GM10248 (cell line): ENCODE measurements around the gene SLC24A3.

Experiments used
- CTCF ChIA-PET: fragments of 300-600 bp; sonication (Branson Sonifier 250); formaldehyde crosslinking; extraction: SDS; loops from one replicate; lab custom pipeline; 2021; ENCODE audit warnings: antibody characterized with exemption; lab: Yijun Ruan, JAX
- POLR2A ChIA-PET: fragments of 350-650 bp; sonication (Branson Sonifier 250); formaldehyde crosslinking; extraction: SDS; loops from one replicate; lab custom pipeline; 2020; ENCODE audit warnings: antibody characterized with exemption; lab: Yijun Ruan, JAX
- DNase-seq: peaks from one replicate; pipeline ENCODE4 v3.0.0; 2012; ENCODE audit errors: extremely low spot score
- TF ChIP-seq, protein P1 (sequence below): IDR thresholded peaks from 2 replicates; pipeline ENCODE4 v1.5.1; 2012; ENCODE audit warnings: mild to moderate bottlenecking, low read depth; ENCODE audit errors: extremely low read depth, missing control alignments, control extremely low read depth

The SLC24A3 gene

GRCh38 chr20:19644085-19644484 is 431.6 kb downstream of the SLC24A3 start:
- DNase-seq: no peak
- POLR2A ChIA-PET: no interaction called here
- CTCF ChIA-PET: interaction anchor here (0.8 to 3.9 kb wide), 5 partner anchors 9 to 17 kb away, joined by 3 to 23 read pairs (median 7); no protein-coding TSS in a partner anchor
- TF ChIP-seq, protein P1, sequence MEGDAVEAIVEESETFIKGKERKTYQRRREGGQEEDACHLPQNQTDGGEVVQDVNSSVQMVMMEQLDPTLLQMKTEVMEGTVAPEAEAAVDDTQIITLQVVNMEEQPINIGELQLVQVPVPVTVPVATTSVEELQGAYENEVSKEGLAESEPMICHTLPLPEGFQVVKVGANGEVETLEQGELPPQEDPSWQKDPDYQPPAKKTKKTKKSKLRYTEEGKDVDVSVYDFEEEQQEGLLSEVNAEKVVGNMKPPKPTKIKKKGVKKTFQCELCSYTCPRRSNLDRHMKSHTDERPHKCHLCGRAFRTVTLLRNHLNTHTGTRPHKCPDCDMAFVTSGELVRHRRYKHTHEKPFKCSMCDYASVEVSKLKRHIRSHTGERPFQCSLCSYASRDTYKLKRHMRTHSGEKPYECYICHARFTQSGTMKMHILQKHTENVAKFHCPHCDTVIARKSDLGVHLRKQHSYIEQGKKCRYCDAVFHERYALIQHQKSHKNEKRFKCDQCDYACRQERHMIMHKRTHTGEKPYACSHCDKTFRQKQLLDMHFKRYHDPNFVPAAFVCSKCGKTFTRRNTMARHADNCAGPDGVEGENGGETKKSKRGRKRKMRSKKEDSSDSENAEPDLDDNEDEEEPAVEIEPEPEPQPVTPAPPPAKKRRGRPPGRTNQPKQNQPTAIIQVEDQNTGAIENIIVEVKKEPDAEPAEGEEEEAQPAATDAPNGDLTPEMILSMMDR: no peak

DNA sequence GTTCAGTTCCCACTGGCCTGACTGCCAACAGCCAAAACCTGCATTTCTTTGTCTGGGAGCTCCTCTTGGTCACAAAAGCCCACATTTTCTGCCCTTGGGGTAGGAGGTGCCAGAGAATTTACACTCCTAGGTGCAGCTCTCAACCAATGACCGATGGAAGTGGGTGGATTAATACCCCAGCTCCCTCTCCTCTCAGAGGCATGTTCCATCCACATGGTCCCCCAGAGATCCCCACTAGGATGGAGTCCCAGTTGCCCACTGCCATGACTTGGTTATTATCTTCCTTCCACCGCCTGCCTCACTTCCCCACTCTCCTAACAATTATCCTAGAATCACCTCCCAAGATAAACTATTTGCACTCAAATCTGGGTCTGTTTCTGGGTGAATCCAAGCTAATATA is 434.5 kb downstream of the SLC24A3 start:
- TF ChIP-seq, protein P1: no peak
- POLR2A ChIA-PET: no interaction called here
- CTCF ChIA-PET: interaction anchor here (1.4 to 3.3 kb wide), 2 partner anchors 12 to 15 kb away, joined by 3 to 16 read pairs; no protein-coding TSS in a partner anchor
- DNase-seq: no peak

DNA sequence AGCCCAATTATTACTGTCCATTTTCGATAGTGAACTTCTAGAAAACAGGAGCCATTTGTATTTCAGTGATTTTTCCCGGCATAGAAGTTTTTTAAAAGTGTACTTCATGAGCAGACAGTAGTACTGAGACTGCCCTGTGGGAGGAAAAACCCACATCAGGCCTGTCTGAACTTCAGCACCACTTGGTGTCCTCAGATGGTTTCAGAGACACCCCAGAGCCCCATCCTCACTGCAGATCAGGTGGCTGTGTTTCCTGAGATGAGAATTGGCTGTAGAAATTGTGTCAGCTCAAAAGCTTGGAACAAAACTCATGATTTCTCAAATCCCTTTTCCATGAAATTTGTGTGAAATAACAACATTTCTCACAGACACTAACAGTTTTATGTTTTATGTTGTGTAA is 435.6 kb downstream of the SLC24A3 start:
- DNase-seq: no peak
- ChIA-PET POLR2A (no interaction called here), CTCF (interaction anchor here (3.3 kb wide), 1 partner anchor 14 kb away, joined by 16 read pairs; no protein-coding TSS in a partner anchor)
- TF ChIP-seq, protein P1: no peak

GRCh38 chr20:19649041-19649440 is 436.6 kb downstream of the SLC24A3 start:
- TF ChIP-seq, protein P1: no peak
- DNase-seq: no peak
- ChIA-PET CTCF (interaction anchor here (0.7 to 3.3 kb wide), 3 partner anchors 13 to 1065 kb away, joined by 3 to 16 read pairs (median 3); no protein-coding TSS in a partner anchor), POLR2A (no interaction called here)

- no peak for DNase-seq
- ChIA-PET CTCF (no interaction called here), POLR2A (no interaction called here)
- TF ChIP-seq, protein P1: no peak
Measured at GRCh38 chr20:19652591-19653026, 440.2 kb downstream of the SLC24A3 start.

- ChIA-PET CTCF (interaction anchor here (0.6 kb wide), 1 partner anchor 10 kb away, joined by 3 read pairs; no protein-coding TSS in a partner anchor), POLR2A (no interaction called here)
- TF ChIP-seq, protein P1: no peak
- DNase-seq: no peak
Measured at GRCh38 chr20:19653327-19653726, 440.9 kb downstream of the SLC24A3 start.
